ENCODE data around the gene PRICKLE4. TPM values are rescaled to one million over a fixed set of nuclear protein-coding genes. Genes with fewer than 3 reads are reported as not detected.

PRICKLE4 gene
- total RNA-seq, 2 donors from 2014 or later: 11.4 to 11.6 TPM

DNA sequence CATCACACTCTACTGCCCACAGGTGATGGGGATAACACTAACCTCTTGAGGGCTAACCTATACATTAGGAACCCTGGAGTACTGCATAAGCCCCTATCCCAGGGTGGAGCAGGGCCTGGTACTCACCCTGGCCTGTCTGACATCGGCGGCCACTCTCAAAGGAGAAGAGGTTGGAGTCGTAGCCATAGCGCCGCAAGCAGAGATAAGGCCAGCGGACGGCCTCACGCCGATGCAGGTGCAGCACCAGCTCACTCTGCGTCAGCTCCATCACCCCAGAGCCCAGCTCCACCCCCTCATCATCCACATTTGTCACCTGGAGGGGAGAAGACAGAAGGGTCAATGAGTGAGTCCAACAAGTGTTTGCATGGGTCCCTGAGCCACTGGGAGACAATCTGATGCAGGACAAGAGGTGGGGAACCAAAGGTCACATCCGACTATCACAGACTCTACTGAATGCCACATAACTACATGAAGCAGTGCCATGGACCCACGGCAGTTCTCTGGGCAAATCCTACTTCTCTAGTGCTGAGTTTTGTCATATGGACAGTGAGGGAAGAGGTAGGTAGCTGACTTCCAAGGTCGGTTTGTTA is 5.2 kb upstream of the PRICKLE4 start:
- peaks cover 0 to 13% of the 10 kb centered on the region in 2 donors for H3K36me3 ChIP-seq
- H3K27me3 ChIP-seq (replicated peaks; ENCODE audit: insufficient read depth): no peaks in the 10 kb centered on the region
- H3K9me3 ChIP-seq: no peaks in the 10 kb centered on the region
- intact Hi-C loops (cut with DNase I): no loop called here
- DNase-seq (ENCODE audit: low spot score): no peak
- WGBS: 92% methylated on average over 13 of the region's 13 CpGs
- TF ChIP-seq, protein P1, sequence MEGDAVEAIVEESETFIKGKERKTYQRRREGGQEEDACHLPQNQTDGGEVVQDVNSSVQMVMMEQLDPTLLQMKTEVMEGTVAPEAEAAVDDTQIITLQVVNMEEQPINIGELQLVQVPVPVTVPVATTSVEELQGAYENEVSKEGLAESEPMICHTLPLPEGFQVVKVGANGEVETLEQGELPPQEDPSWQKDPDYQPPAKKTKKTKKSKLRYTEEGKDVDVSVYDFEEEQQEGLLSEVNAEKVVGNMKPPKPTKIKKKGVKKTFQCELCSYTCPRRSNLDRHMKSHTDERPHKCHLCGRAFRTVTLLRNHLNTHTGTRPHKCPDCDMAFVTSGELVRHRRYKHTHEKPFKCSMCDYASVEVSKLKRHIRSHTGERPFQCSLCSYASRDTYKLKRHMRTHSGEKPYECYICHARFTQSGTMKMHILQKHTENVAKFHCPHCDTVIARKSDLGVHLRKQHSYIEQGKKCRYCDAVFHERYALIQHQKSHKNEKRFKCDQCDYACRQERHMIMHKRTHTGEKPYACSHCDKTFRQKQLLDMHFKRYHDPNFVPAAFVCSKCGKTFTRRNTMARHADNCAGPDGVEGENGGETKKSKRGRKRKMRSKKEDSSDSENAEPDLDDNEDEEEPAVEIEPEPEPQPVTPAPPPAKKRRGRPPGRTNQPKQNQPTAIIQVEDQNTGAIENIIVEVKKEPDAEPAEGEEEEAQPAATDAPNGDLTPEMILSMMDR (IDR thresholded peaks at IDR 0.05): no peak
- TF ChIP-seq POLR2A (IDR thresholded peaks at IDR 0.05): no peak
- TF ChIP-seq POLR2AphosphoS5 (IDR thresholded peaks at IDR 0.05): no peak
- no peak overlapping the region for H3K27ac ChIP-seq
- H3K4me3 ChIP-seq: no peak overlapping the region
- no peaks in the 10 kb centered on the region for H3K4me1 ChIP-seq (replicated peaks)

DNA sequence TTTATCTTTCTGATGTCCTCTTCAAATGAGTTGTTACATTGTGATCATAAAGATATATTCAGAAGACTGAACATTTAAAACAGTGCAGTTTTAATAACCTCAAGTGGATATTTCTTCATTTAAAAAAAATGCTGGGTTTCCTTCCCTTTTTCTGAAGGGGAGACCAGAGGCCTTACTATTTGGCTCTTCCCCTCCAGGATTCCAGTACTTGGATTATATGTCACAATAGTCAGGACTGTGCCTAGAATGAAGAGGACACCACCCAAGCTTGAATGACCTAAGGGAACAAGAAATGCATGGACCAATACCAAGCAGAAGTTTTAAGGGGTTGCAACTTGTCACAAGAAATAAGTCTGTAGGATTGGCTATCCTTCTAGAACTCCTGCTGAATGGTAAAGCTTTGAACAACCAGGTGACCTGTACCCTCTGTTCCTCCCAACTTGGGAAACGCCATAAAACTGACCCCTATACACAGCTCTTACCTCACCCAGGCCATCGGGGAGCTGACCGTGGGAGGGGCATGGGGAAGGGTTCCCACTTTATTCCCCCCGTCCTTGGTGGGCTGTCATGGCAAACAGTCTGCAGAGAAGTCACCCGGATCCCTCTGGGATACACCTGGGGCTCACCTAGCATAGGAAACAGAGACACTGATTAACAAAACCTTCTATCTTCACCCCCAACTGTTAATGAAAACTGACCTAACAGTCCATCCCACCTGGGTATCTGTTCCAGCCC is 2.9 kb upstream of the PRICKLE4 start:
- Histone ChIP-seq H3K9me3 (no peaks in the 10 kb centered on the region), H3K36me3 (no peaks in the 10 kb centered on the region), H3K27ac (no peak overlapping the region), H3K4me1 (replicated peaks) (peaks cover 8% of the 10 kb centered on the region), H3K27me3 (replicated peaks; ENCODE audit: insufficient read depth) (no peaks in the 10 kb centered on the region), H3K4me3 (no peak overlapping the region)
- intact Hi-C loops (cut with DNase I): no loop called here
- DNase-seq (ENCODE audit: low spot score): no peak
- WGBS: 89% methylated on average over 5 of the region's 5 CpGs
- TF ChIP-seq POLR2AphosphoS5 (IDR thresholded peaks at IDR 0.05) (no peak), POLR2A (IDR thresholded peaks at IDR 0.05) (no peak)
- TF ChIP-seq, protein P1 (IDR thresholded peaks at IDR 0.05): no peak

DNA sequence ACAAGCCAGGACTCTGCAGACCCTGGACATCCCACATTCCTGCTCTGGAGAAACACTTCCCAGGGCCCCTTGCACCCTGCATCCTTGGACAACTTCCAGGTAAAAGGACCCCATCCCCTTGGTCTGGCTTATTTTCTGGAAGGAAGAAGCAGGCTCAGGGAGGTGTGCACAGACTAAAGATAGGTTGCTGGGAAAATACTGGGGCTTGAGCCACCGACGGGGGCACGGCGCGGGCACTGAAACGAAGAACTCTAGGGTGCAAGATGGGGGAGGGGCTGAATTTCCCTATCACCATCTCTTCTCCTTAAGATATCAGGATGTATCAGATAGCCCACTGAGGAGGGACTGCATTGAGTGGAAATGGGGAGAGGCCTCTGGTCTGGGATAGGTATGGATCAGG is 1.7 kb upstream of the PRICKLE4 start:
- H3K36me3 ChIP-seq: no peaks in the 10 kb centered on the region
- intact Hi-C loops (cut with DNase I): no loop called here
- H3K27ac ChIP-seq: peak overlapping the region in 1 of 2 donors; percentile 22
- no peak for DNase-seq (ENCODE audit: low spot score)
- H3K9me3 ChIP-seq: no peaks in the 10 kb centered on the region
- H3K27me3 ChIP-seq (replicated peaks; ENCODE audit: insufficient read depth): no peaks in the 10 kb centered on the region
- 34% methylated on average over 6 of the region's 6 CpGs for WGBS
- TF ChIP-seq POLR2AphosphoS5 (IDR thresholded peaks at IDR 0.05) (no peak), POLR2A (IDR thresholded peaks at IDR 0.05) (no peak)
- TF ChIP-seq, protein P1 (IDR thresholded peaks at IDR 0.05): no peak
- peaks cover 8% of the 10 kb centered on the region for H3K4me1 ChIP-seq (replicated peaks)
- H3K4me3 ChIP-seq: peak overlapping the region; percentile 45 to 65

DNA sequence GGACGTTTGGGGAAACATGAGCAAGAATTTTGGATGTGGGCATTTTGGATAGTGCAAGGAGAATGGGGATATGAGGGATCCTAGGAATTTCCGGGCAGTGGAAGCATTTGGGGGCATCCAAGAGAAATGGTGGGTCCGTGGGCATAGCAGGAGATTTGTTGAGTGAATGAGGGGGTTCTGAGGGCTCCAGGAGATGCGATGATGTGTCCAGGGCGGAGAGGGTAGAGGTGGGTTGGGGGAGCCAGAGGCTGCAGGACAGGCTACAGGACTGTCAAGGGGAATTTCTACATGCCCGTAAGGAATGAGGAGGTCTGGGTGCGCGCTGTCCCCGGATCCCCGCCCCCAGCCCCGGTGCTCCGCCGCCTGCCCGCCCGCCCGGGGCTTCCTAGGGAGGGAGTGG is 1.2 kb upstream of the PRICKLE4 start:
- Histone ChIP-seq H3K4me3 (peak overlapping the region; percentile 45 to 65), H3K36me3 (no peaks in the 10 kb centered on the region), H3K27me3 (replicated peaks; ENCODE audit: insufficient read depth) (no peaks in the 10 kb centered on the region), H3K9me3 (no peaks in the 10 kb centered on the region), H3K4me1 (replicated peaks) (peaks cover 10% of the 10 kb centered on the region), H3K27ac (peak overlapping the region; percentile 22 to 89)
- WGBS: 5% methylated on average over 8 of the region's 16 CpGs
- intact Hi-C loops (cut with DNase I): no loop called here
- DNase-seq (ENCODE audit: low spot score): no peak
- TF ChIP-seq POLR2AphosphoS5 (IDR thresholded peaks at IDR 0.05) (no peak), POLR2A (IDR thresholded peaks at IDR 0.05) (no peak)
- TF ChIP-seq, protein P1 (IDR thresholded peaks at IDR 0.05): no peak

Data from prostate gland (tissue), 2 donors.